ENCODE results near the gene RAI2. TPM values are rescaled to one million over a fixed set of nuclear protein-coding genes. Genes with fewer than 3 reads are reported as not detected.

Gene RAI2
- total and polyA plus RNA-seq, 2 experiments from 2014 or later: 1.3 to 3.4 TPM

DNA sequence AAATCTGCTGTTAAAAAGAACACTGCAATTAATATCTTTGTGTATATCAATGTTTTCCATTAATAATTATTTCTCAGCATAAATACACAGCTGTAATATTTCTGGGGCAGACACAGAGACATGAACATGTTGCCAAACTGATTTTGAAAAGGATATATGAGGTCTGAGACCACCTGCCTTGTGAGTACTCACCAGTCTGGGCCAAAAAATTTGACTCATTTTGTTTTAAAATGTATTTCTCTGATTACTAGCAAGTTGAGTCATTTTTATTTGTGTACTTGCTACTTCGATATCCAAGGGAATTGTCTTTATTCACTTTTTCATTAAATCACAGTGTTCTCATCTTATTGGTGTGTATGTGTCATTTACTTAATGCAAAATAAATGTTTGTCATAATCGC, 8.5 kb upstream of the RAI2 start:
- Histone ChIP-seq H3K36me3 (no peaks in the 10 kb centered on the region), H3K27ac (no peak overlapping the region), H3K9me3 (ENCODE audit: low read depth) (no peaks in the 10 kb centered on the region), H3K4me3 (no peak overlapping the region), H3K4me1 (ENCODE audit: low read depth) (no peaks in the 10 kb centered on the region), H3K27me3 (peaks cover 8% of the 10 kb centered on the region)
- TF ChIP-seq, protein P1, sequence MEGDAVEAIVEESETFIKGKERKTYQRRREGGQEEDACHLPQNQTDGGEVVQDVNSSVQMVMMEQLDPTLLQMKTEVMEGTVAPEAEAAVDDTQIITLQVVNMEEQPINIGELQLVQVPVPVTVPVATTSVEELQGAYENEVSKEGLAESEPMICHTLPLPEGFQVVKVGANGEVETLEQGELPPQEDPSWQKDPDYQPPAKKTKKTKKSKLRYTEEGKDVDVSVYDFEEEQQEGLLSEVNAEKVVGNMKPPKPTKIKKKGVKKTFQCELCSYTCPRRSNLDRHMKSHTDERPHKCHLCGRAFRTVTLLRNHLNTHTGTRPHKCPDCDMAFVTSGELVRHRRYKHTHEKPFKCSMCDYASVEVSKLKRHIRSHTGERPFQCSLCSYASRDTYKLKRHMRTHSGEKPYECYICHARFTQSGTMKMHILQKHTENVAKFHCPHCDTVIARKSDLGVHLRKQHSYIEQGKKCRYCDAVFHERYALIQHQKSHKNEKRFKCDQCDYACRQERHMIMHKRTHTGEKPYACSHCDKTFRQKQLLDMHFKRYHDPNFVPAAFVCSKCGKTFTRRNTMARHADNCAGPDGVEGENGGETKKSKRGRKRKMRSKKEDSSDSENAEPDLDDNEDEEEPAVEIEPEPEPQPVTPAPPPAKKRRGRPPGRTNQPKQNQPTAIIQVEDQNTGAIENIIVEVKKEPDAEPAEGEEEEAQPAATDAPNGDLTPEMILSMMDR (IDR thresholded peaks at IDR 0.05; ENCODE audit: low read depth, low read length): no peak
- no peak for DNase-seq (ENCODE audit: low read depth in 1 of 2, low spot score in 1 of 2)

DNA sequence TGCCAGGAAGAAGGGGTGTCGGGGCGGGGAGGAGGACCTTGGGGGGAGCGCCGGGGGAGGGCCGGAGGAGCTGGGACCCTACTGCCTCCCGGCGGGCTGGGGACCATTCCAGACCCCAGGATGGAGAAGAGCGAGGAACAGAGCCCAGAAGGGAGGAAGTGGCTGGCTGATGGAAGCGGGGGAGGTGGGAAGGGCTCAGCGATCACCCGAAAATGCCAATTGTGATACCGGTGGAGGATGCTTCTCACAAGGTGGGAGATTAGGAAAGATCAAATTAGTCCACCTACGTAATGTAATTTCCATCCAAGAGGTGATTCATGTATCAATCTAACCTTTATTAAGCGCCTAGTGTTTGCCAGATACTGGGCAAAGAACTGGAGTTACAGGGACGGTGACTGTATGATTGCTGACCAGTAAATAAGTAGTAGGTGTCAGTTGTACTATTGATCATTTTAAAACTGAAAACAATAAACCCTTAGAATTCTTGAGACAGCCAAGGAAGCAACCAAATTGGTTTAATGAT, 452 bp upstream of the RAI2 start:
- Histone ChIP-seq H3K4me1 (ENCODE audit: low read depth) (no peaks in the 10 kb centered on the region), H3K9me3 (ENCODE audit: low read depth) (no peaks in the 10 kb centered on the region), H3K27me3 (peaks cover 83% of the 10 kb centered on the region), H3K36me3 (no peaks in the 10 kb centered on the region), H3K4me3 (peak overlapping the region; percentile 36), H3K27ac (no peak overlapping the region)
- TF ChIP-seq, protein P1 (IDR thresholded peaks at IDR 0.05; ENCODE audit: low read depth, low read length): no peak
- no peak for DNase-seq (ENCODE audit: low read depth in 1 of 2, low spot score in 1 of 2)

DNA sequence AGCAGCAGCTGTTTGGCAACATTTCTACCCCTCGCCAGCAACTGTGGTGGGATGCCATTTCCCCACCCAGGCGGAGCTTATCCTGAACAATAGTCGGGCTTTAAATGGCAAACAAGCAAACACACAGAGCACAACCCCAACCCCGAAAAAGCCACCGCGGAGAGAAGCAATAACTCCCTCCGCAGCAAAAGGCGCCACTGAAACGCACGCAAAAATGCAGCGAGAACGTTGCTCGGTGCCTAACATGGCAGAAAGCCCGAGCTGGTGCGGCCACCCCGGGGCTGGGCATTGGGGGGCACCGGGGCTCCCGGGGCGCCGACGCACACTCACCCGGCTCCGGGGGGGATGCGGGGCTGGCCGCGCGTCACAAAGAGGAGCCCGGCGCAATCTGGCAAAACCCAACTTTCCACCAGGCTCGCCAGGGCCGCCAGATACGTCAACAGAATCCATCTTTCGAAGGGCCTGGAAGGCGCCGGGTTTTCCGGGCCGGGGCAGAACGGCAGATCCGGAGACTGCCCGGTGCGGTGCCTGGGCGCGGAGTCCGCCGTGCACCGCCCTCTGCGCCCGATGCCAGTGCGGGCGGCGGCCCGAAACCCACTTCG, 818 bp downstream of the RAI2 start:
- H3K4me1 ChIP-seq (ENCODE audit: low read depth): no peaks in the 10 kb centered on the region
- H3K27me3 ChIP-seq: peaks cover 84% of the 10 kb centered on the region
- H3K4me3 ChIP-seq: peak overlapping the region; percentile 32
- no peak overlapping the region for H3K27ac ChIP-seq
- DNase-seq (ENCODE audit: low read depth in 1 of 2, low spot score in 1 of 2): peak in 1 of 2 donors; percentile 20
- no peaks in the 10 kb centered on the region for H3K9me3 ChIP-seq (ENCODE audit: low read depth)
- no peaks in the 10 kb centered on the region for H3K36me3 ChIP-seq
- TF ChIP-seq, protein P1 (IDR thresholded peaks at IDR 0.05; ENCODE audit: low read depth, low read length): no peak

DNA sequence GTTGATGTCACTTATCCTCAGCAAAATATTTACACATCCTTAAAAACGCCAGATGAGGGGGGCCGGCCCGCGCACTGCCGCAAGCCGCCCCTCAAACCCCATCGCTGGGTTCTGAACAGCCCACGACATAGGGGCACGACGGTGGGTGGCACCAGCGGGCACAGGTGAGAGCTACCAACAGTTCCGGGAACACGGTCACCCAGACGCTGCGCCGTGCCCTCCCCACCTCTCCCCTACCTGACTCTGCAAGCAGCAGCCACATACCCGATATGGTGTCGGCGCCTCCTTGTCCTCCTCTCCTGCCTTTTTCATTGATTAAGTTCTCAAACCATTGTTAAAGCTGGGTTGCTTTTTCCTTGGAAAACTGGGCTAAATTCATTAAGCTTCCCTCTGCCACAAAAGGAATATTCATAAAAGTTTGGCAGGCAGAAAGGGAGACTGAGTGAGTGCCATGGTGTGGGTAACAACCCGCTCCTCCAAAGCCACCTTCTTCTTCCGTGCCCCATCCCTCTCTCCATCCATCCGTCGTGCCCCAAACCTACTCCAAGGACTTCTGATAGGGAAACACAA, 1.4 kb downstream of the RAI2 start:
- Histone ChIP-seq H3K27ac (no peak overlapping the region), H3K9me3 (ENCODE audit: low read depth) (no peaks in the 10 kb centered on the region), H3K4me1 (ENCODE audit: low read depth) (no peaks in the 10 kb centered on the region), H3K4me3 (peak overlapping the region; percentile 32), H3K27me3 (peaks cover 80% of the 10 kb centered on the region), H3K36me3 (no peaks in the 10 kb centered on the region)
- TF ChIP-seq, protein P1 (IDR thresholded peaks at IDR 0.05; ENCODE audit: low read depth, low read length): no peak
- DNase-seq (ENCODE audit: low read depth in 1 of 2, low spot score in 1 of 2): no peak

DNA sequence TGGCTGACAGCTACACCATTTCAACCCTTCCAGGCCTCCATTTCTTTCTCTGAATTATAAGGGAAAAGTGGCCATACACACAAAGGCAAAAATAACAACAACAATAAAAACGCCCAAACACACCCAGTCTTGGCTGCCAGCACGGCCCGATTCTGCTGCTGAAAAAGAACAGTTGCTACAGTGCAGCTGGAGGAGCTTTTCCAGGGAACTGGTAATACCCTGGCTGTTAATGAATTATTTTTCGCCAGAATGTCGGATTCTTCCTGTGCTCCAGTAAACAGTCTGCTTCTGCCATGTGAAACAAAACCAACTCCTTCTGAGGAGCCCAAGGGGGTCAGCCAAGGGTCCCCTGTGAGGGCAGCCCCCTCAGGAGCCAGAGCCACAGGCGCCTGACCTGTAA, 6.6 kb downstream of the RAI2 start:
- Histone ChIP-seq H3K4me1 (ENCODE audit: low read depth) (no peaks in the 10 kb centered on the region), H3K4me3 (no peak overlapping the region), H3K9me3 (ENCODE audit: low read depth) (no peaks in the 10 kb centered on the region), H3K27me3 (peaks cover 36% of the 10 kb centered on the region), H3K27ac (no peak overlapping the region), H3K36me3 (no peaks in the 10 kb centered on the region)
- DNase-seq (ENCODE audit: low read depth in 1 of 2, low spot score in 1 of 2): no peak
- TF ChIP-seq, protein P1 (IDR thresholded peaks at IDR 0.05; ENCODE audit: low read depth, low read length): no peak

Measured in cardiac muscle cell (in vitro differentiated cells and primary cell).